Fibroblast of the conjunctiva (primary cell): ENCODE data around the gene SESN2.
A peak's percentile ranks its signal among the peaks of the same experiment; 100 is the strongest.

Source experiments
- DNase-seq: peaks from one replicate; pipeline ENCODE4 v3.0.0-alpha.2; 2010; ENCODE audit warnings: low read depth

The SESN2 gene, protein sequence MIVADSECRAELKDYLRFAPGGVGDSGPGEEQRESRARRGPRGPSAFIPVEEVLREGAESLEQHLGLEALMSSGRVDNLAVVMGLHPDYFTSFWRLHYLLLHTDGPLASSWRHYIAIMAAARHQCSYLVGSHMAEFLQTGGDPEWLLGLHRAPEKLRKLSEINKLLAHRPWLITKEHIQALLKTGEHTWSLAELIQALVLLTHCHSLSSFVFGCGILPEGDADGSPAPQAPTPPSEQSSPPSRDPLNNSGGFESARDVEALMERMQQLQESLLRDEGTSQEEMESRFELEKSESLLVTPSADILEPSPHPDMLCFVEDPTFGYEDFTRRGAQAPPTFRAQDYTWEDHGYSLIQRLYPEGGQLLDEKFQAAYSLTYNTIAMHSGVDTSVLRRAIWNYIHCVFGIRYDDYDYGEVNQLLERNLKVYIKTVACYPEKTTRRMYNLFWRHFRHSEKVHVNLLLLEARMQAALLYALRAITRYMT

DNA sequence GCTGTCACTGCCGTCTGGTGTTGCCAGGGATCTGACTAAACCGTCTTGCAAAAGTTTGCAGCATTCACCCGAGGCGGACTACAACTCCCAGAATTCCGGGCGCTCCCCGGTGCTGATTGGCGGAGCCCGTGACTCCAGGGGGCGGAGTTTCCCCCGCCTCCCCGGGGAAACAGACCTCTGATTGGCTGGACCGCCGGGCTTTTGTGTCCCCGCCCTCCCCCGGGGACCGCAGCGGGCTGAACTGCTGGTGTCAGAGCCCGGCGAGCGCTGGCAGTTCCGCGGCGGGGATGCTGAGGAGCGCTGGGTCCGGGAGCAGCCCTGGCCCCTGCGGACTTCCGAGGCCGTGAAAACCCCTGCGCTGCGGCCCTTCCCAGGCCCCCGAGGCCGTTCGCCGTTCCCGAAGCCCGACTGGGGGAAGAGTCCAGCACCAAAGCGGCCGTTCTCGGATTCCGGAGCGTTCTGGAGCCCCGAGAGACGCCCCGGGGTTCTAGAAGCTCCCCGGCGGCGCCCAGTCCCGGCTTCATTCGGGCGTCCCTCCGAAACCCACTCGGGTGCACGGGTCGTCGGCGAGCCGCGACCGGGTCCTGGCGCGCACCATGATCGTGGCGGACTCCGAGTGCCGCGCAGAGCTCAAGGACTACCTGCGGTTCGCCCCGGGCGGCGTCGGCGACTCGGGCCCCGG is at the start of gene SESN2:
Gene SESN2 (plus strand): TSS at position 267 of the 682 bp plus-strand sequence. CDS start 330 bp downstream, at position 597.
- peak; percentile 99 for DNase-seq

DNA sequence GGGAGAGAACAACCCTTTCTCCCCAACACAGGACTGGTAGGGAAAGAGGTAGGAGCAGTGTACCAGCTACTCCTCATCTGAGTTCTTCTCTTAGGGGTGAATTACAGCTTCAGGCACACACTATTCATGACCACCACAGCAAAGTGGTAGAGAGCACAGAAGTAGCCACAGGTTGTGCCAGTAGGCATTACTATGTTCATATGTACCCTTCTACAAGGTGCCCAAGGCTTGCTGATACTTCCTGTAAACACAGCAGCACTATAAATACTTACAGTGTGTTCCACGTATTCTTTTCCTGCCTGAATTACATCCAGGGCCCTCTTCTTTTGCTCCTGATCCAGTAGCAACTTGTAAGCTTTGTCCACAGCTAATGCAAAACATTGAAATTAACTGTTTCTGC is 49.6 kb upstream of the SESN2 start:
- DNase-seq = no peak

DNA sequence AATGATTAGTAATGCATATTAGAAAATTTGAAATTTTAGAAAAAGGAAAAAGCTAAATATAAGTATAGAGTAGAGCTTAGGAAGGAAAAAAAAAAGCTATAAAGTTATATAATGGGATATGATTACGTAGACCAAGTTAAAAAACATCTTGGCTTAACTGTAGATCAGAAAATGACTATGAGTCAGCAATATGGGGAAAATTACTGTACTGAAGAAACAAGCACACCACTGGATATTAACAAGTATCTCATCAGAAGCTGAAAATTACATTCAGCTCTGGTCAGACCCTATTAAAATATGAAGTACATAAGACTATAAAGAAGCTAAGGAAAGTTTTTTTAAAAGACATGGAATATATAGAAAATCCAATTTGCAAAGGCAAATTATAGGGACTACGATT is 46.0 kb upstream of the SESN2 start:
- DNase-seq = no peak

DNA sequence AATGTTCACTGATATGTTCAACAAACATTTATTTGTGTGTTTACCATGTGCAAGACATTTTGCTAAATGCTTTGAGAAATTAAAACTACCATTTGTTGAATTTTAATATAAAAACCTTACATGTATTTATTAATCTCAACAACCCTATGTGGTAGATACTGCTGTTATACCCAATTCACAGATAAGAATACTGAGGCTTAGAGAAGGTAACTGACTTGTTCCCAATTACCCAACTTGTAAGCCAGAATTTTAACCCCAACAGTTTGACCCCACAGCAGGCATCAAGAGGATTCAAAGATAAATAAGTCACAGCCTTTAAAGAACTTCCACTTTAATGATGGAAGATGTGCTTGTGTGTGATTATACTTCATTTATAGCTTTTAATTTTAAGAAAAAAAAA is 30.2 kb upstream of the SESN2 start:
- no peak for DNase-seq

DNA sequence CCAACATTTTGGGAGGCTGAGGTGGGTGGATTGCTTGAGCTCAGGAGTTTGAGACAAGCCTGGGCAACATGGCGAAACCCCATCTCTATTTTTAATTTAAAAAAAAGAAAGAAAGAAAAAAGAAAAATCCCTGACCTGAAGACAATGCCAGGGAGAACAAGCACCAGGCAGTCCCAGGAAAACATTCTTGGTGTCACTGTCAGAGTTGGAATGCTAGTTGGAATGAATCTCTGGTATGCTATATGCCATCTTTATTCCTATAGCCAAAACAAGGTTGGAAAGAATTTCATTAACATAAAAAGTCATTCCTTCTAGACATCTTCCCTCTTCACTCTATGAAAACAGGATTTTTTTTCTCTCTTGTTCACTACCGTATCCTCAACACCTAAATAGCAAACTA is 29.3 kb upstream of the SESN2 start:
- no peak for DNase-seq

DNA sequence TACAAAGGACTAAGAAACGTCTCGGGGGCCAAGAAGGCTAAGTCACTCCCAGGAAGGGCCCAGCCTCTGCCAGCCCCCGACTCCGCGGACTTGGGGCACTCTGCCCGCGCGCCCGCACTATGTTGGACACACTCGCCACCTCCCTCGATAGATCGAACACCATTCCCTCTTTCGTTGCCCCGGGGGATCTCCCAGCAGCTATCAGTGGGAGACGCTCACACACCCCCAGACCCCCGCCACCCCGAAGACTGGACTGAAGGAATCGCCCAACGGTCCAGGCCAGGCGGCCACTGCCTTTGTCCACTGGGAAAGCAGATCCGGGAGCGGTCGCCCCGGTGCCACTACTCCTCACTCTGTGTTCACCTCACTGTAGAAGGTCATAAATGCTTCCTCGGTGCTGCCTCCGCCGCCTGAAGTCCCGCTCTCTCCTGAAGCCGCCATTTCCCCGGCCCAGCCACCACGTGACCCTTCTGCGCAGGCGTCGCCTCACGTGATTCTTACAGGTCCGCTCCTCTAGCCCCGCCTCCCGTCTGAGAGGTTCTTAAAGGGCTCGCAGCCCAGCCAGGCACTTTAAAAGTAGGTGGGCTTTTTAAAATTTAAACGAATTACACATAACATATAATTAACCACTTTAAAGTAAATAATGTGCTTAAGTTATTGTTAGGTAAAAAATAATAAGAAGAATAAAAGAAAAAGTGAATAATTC is 26.6 kb upstream of the SESN2 start, which contains the start of gene DNAJC8:
Gene DNAJC8 (minus strand): TSS at position 472 of the 706 bp plus-strand sequence. CDS start 31 bp downstream, at position 441.
- peak; percentile 81 for DNase-seq

DNA sequence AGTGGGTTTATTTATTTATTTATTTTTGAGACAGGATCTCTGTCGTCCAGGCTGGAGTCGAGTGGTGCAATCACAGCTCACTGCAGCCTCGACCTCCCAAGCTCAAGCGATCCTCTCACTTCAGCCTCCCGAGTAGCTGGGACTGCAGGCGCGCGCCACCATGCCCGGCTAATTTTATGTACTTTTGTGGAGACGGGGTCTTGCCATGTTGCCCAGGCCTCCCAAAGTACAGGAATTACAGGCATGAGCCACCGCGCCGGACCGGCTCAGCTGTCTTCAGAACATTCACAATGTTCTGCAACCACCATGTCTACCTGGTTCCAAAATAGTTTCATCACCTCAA is 26.1 kb upstream of the SESN2 start:
- DNase-seq = no peak

DNA sequence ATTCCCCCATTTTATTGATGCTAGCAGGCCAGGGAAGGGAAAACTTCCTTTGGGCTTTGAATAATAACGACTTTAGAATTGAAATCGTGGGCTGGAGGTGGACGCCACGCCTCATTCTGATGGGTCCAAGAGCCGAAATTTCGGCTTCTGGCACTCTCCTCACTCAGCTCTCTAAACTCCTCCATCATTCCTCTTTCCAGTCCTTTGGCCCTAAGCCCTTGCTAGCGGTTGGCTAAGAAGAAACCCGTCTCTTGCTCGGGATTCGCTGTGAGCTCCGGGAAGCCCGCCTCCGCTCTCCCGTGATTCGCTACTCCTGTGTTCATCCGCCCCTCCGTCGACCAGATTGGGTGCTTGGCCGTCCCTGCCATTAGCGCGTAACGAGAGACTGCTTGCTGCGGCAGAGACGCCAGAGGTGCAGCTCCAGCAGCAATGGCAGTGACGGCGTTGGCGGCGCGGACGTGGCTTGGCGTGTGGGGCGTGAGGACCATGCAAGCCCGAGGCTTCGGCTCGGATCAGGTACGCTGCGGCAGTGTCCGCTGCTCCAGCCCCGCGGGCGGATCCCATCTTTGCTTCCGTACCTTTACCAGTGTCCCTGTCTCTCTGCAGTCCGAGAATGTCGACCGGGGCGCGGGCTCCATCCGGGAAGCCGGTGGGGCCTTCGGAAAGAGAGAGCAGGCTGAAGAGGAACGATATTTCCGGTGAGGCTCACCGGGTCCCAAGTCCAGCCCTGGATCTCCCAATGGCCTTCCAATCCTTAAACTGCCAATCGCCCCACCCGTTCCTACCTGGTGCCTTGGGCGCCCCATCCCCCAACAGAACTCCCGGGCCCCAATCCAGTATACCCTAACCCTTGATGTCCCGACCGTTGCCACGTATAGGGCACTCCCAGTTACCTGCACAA is 23.3 kb upstream of the SESN2 start, which contains the start of gene ATP5IF1:
Gene ATP5IF1 (plus strand): TSS at position 370 of the 901 bp plus-strand sequence. CDS start 60 bp downstream, at position 430.
- DNase-seq = peak; percentile 96

DNA sequence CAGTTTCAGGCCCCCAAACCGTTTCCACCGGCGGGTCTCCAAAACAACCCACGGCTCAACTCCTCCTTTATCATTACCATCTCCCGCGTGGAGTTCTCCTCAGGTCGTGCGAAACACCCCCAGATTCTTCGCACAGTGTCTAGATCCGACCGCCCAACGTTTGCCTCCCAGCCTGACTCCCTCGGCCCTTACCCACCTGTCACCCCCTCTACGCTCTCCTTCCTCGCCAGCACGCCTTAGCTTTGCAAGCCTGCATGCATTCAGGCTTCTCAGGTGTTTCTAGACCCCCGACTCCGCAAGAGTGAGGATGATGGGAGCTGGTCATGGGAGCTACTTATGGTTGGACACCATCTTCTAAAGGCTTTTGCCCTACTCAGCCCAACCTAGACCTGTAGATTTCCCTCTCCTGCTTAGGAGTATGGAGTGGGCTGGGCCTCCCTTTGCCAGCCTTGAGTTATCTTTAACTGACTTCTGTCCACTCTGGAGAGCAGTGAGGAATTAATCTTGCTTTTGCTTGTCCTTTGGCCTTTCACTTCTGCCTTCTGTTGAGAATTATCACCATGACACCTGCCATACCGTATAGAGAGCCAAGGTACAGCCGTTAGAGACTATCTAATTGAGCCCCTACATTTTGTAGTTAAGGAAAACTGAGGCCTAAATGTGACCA is 22.5 kb upstream of the SESN2 start:
- no peak for DNase-seq

DNA sequence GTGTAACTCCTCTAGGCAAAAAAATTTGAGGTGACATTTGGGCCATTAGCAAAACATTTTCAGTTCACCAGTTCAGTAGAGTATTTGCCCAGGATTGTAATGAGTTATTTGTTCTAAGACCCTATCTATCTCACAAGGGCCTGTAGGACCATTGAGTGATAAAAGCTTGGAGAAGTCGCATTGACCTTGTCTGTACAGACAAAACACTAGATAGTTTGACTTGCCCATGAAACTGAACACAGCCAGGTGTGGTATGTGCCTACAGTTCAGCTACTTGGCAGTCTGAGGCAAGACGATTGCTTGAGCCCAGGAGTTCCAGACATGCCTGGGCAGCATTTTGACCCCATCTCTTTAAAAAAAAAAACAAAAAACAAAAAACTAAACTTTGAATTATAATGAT is 20.3 kb upstream of the SESN2 start:
- DNase-seq = no peak

DNA sequence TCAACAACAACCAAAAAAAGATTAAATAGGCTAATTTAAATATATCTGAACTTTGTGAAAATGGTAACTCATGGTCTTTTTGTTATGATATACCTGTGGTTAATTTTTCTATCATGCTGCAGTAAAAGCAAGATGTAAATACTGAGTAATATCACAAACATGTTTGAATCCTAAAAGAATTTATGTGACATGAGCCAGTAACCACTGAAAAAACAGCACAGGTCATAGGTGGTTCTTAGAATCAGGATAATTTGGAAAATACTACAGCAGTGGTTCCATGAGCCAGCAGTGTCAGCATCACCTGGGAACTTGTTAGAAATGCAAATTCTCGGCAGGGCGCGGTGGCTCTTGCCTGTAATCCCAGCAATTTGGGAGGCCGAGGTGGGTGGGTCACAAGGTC is 19.3 kb upstream of the SESN2 start:
- no peak for DNase-seq

DNA sequence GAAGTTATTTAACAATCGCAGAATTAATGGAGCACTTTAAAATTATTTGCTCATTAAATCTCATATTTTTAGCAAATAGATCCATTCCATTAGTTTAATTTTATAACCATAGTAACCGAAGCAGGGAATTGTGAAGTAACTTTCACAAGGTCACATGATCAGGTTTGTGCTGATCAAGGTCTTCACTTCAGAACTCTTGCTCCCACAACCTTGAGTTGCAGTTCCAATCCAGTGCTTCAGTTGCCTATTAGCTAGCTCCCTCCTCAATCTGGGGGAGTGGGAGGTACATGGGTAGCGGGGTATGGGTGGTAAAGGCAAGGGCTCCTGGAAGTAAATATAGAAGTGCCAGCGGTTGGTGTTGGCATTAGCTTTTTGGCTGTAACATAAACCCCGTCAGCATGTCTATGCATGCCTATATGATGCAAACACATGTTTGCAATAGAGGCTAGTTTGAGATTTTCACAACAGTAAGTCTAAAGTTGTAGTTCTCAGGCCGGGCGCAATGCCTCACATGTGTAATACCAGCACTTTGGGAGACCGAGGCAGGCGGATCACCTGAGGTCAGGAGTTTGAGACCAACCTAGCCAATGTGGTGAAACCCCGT is 17.6 kb upstream of the SESN2 start:
- DNase-seq = no peak

DNA sequence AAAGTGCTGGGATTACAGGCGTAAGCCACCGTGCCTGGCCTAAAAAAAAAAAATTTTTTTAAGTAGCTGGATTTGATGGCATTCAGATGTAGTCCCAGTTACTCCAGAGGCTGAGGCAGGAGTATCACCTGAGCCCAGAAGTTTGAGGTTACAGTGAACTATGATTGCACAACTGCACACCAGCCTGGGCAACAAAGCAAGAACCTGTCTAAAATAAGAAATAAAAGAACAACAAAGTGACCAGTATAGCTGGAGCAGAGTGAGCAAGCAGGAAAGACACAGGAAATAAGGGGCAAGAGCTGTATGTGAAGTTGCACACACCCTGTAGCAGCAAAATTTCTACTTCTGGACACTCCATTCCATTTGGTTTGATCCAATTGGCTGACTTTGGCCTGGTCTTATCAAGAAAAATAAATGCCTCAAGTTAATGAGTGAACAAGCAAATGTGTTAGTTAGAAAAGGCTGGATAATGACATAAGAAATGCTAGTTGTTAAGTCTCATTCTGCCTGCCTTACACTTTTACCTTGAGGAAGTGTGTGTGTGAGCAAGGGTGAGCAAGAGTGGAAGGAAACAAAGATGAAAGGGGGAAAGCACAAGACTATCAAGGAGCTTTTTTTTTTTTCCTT is 15.5 kb upstream of the SESN2 start:
- DNase-seq = no peak

DNA sequence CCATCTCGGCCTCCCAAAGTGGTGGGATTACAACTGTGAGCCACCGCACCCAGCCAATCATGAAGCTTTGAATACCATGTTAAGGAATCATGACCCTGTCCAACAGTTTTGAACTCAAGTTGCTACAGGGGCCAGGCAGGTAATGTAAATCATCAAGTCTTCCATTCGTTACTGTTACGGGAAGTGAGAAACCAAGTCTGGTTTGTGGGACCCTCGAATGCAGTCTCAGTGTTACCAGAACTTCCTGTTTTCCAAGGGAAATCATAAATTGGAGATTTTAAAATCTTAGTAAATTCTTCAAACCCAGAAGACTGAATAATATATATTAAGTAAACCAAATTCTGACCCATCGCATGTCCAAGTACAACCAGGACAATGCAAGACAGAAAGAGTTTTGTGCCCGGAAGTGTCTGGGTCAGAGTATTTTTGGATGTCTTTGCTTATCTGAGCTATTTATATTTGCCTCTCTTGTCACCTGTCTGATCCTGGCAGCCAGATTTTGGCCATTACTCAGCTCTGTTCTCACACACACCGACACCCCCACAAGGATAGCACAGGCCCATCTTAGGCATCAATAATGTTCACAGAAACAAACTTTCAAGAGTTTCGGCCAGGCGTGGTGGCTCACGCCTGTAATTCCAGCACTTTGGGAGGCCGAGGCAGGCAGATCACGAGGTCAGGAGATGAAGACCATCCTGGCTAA is 14.6 kb upstream of the SESN2 start:
- no peak for DNase-seq

DNA sequence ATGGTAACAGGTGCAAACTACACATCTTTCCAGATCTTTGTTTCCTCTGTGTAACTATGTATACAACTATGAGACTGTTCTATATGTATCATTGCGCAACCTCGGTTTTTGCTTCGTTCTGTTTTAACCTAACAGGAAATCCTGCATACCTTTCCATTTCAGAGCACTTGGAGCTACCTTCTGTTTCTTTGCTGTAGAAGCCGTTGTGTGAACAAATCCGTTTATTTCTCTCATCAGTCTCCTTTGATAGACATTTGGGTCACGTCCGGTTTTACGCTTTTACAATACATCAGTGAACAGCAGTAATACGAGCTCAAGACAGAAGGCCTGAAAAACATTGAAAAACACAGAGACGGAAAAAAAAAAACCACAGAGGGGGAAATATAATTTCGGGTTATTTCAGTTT is 12.9 kb upstream of the SESN2 start:
- no peak for DNase-seq

DNA sequence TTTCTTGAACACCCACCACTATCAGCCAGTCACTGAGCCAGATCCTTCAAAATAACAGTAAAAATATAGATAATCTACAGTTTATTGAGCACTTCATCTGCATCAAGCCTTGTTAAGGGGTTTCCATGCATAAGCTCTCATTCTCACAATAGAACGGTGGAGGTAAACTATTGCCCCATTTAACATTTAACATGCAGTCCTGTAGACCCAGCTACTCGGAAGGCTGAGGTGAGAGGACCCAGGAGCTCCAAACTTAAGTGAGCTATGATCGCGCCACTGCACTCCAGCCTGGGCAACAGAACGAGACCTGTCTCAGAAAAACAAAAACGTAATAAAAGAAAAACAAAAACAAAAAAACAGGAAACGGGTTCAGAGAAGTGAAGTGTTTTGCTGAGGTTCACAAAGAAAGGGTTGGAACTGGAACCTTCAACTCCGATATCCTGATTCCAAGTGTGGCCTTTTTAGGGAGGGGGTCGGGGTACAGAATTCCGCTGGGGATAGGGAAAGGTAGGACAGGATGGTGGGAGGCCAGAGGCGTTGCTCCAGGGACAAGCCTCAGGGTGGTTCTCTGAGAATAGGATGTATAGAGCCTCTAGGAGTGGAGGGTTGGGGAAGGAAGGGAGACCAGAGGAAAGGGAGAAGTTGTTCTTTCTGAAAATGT is 11.6 kb upstream of the SESN2 start:
- DNase-seq = no peak

DNA sequence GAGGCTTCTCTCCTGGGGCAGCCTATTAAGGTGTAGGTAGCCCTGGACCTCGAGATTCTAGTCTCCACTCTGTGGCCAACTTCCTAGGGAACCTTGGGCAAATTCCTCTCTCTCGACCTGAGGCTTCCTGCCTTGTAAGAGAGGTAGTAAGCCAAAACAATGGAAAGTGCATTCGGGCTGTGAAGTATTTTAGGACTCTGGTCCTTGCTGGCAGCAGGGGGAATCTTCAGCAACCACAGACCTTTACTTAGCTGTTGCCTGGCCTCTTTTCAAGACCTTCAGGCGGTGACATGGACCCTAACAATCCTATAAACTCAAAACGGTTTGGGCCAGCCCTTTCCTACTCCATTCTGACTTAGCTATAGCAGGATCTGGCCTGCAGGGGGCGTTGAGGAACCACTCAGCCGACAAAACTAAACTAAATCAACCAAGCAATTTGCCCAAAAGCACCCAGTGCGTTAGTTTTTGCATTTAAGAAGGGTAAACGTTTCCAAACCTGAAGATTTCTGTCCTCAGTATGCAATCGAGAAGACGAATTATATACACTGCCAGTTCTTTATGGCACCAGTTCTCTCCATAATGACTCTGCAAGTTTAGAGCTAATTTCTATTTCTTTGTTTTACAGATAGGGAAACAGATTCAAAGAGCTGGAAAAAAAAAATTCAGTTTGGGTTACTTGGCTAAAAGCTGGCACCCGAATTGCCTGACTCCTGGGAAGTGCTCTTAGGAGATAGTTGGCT is 10.9 kb upstream of the SESN2 start:
- peak; percentile 74 for DNase-seq
